Chondrocyte (in vitro differentiated cells): Measurements from ENCODE around the gene GALNT10. TPM values are rescaled to one million over a fixed set of nuclear protein-coding genes. Genes with fewer than 3 reads are reported as not detected.
A peak's percentile ranks its signal among the peaks of the same experiment; 100 is the strongest.

Source experiments
- DNase-seq: peaks from one replicate; pipeline ENCODE4 v3.0.0; 2021; ENCODE audit warnings: mixed read lengths, low spot score
- H3K27ac Mint-ChIP-seq: one replicate; pipeline ENCODE4 v1.8.0; 2021; ENCODE audit warnings: mild to moderate bottlenecking, moderate library complexity, mixed read lengths; ENCODE audit not compliant: unreplicated experiment
- H3K27me3 Mint-ChIP-seq: 2 replicates; pipeline ENCODE4 v1.8.0; 2021; ENCODE audit warnings: low read depth, mixed read lengths
- H3K36me3 Mint-ChIP-seq: 2 replicates; pipeline ENCODE4 v1.8.0; 2021; ENCODE audit warnings: low read depth, mixed read lengths
- H3K4me1 Mint-ChIP-seq: 2 replicates; pipeline ENCODE4 v1.8.0; 2021; ENCODE audit warnings: low read depth, mild to moderate bottlenecking, mixed read lengths
- H3K4me3 Mint-ChIP-seq: one replicate; pipeline ENCODE4 v1.8.0; 2021; ENCODE audit warnings: mild to moderate bottlenecking, moderate library complexity, mixed read lengths; ENCODE audit not compliant: unreplicated experiment
- H3K9me3 Mint-ChIP-seq: 2 replicates; pipeline ENCODE4 v1.8.0; 2021; ENCODE audit warnings: low read depth, mixed read lengths
- total RNA-seq: library from RNA; stranded (reverse); gene quantifications from 3 replicates; pipeline ENCODE4 v1.2.1, GENCODE V29; 2021
- TF ChIP-seq, protein P1 (sequence below): fragments of 200-600 bp; sonication (generic); IDR thresholded peaks from 2 replicates; pipeline ENCODE4 v1.5.0; 2021; ENCODE audit warnings: antibody characterized with exemption, mild to moderate bottlenecking, moderate library complexity

The GALNT10 gene
- total RNA-seq, 1 donor from 2014 or later: 155 TPM

DNA sequence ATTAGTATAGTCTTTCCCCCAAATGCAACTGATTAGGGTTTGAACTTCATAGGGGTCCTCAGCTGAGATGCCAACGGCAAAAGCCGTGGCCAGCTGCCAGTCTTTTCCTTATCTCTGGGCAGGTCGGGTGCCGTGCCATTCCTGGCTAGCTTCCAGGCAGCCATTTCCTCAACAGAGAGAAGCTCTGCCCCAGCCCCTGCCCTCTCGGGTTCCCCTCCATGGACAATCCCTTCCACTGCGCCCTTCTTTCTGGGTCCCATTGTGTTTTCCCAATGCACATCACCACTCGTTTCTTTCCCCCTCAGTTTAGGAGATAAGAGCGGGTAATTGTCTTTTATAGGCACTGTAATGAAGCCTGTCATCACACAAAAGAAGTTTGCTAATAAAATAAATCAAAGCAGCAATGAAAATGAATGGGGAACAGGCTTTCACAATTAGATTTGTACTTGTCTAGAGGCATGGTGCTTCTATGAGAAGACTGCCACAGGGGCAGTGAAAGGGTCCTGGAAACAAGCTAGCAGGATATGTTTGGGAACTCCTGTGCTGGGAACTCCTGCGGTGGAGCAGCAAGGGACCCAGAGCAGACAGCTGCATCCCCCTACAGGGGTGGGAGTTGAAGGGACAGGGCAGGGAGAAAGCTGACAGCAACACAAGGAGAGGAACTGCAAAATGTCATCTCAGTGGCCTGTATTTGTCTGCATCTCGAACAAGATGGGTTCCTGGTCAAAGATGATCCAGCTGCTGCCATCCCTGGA lies 207.3 kb downstream of the GALNT10 start:
- Mint-ChIP-seq H3K27me3 (no peaks in the 10 kb centered on the region), H3K4me3 (no peak overlapping the region), H3K4me1 (peaks cover 17% of the 10 kb centered on the region), H3K27ac (no peak overlapping the region), H3K36me3 (peaks cover 19% of the 10 kb centered on the region), H3K9me3 (no peaks in the 10 kb centered on the region)
- TF ChIP-seq, protein P1, sequence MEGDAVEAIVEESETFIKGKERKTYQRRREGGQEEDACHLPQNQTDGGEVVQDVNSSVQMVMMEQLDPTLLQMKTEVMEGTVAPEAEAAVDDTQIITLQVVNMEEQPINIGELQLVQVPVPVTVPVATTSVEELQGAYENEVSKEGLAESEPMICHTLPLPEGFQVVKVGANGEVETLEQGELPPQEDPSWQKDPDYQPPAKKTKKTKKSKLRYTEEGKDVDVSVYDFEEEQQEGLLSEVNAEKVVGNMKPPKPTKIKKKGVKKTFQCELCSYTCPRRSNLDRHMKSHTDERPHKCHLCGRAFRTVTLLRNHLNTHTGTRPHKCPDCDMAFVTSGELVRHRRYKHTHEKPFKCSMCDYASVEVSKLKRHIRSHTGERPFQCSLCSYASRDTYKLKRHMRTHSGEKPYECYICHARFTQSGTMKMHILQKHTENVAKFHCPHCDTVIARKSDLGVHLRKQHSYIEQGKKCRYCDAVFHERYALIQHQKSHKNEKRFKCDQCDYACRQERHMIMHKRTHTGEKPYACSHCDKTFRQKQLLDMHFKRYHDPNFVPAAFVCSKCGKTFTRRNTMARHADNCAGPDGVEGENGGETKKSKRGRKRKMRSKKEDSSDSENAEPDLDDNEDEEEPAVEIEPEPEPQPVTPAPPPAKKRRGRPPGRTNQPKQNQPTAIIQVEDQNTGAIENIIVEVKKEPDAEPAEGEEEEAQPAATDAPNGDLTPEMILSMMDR: no peak
- no peak for DNase-seq

DNA sequence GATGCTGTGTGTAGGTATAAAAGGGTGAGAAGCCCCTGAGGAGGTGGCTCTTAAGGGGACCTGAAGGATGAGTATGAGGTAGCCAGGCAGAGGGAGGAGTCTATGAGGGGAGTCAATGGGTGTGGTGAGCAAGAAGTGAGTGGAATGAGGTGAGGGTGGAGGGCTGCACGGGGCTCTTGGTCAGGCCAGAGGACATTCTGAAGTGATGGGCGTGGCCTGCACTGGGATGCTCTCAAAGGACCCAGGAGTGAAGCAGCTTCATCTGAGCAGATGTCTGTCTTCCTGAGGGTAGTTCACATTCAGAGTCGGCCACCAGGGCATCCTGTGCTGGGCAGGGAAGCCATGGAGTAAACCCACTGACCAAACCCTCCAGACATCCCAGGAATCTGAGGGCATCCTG lies 210.1 kb downstream of the GALNT10 start:
- H3K9me3 Mint-ChIP-seq: no peaks in the 10 kb centered on the region
- peaks cover 17% of the 10 kb centered on the region for H3K36me3 Mint-ChIP-seq
- H3K27ac Mint-ChIP-seq: peak overlapping the region; percentile 49
- no peak overlapping the region for H3K4me3 Mint-ChIP-seq
- TF ChIP-seq, protein P1: no peak
- no peaks in the 10 kb centered on the region for H3K27me3 Mint-ChIP-seq
- DNase-seq: no peak
- H3K4me1 Mint-ChIP-seq: peaks cover 27% of the 10 kb centered on the region

DNA sequence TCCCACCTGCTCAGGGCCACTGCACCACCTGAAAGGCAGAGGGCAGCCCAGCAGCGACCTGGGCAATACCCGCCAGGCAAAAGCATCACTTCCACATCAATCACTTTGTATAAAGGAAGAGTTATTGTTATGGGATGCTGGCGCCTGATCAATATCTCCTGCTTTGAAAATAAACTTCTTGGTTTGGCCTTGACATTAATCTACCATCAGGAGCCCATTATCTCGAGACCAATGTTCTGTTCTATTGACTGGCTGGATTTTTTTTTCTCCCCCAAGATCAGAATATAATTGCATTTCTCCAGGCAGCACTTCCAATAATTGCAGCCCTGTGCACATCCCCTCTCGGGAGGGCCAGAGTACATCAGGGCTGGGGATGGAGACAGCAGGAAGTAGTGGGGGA lies 210.8 kb downstream of the GALNT10 start:
- Mint-ChIP-seq H3K27me3 (no peaks in the 10 kb centered on the region), H3K4me1 (peaks cover 25% of the 10 kb centered on the region), H3K36me3 (peaks cover 17% of the 10 kb centered on the region), H3K27ac (peak overlapping the region; percentile 60), H3K4me3 (no peak overlapping the region), H3K9me3 (no peaks in the 10 kb centered on the region)
- DNase-seq: no peak
- TF ChIP-seq, protein P1: no peak

DNA sequence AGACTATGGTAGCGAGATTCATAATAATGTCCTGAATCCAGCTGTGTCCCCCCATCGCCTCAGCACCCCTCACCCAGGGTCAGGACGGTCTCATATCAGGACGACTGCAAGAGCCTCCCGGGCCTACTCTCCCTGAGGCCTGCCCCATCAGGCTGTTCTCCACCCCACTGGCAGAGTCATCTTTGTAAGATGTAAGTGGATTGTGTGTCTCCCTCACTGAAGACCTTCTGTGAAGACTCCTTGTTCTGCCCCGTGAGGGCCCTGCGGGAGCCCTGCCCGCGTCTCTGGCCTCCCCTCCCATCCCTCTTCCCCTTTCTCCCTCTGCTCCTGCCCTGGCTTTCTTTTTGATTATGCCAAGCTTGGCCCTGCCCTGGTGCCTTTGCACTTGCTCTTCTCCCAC lies 211.4 kb downstream of the GALNT10 start:
- H3K36me3 Mint-ChIP-seq: peaks cover 17% of the 10 kb centered on the region
- peak overlapping the region; percentile 60 for H3K27ac Mint-ChIP-seq
- no peak for DNase-seq
- no peak overlapping the region for H3K4me3 Mint-ChIP-seq
- H3K4me1 Mint-ChIP-seq: peaks cover 25% of the 10 kb centered on the region
- no peaks in the 10 kb centered on the region for H3K27me3 Mint-ChIP-seq
- TF ChIP-seq, protein P1: no peak
- H3K9me3 Mint-ChIP-seq: no peaks in the 10 kb centered on the region

DNA sequence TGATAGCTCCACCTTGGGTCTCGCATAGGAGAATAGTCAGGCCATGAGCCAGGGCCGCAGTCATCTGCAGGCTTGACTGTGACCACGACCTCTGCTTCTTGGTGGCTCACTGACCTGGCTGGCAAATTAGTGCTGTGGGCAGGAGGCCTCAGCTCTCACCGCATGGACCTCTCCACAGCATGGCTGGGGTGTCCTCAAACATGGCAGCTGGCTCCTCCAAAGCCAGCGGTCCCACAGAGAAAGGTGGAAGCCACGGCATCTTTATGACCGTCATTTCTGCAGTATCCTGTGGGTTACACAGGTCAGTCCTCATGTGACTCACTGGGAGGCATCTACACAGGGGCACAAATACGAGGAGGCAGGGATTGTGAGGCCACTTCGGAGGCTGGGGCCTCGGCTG lies 212.1 kb downstream of the GALNT10 start:
- TF ChIP-seq, protein P1: no peak
- no peak for DNase-seq
- no peaks in the 10 kb centered on the region for H3K27me3 Mint-ChIP-seq
- H3K4me1 Mint-ChIP-seq: peaks cover 25% of the 10 kb centered on the region
- no peaks in the 10 kb centered on the region for H3K9me3 Mint-ChIP-seq
- peak overlapping the region; percentile 1 for H3K27ac Mint-ChIP-seq
- peaks cover 17% of the 10 kb centered on the region for H3K36me3 Mint-ChIP-seq
- H3K4me3 Mint-ChIP-seq: no peak overlapping the region
